Peyer's patch (tissue), 4 donors: ENCODE results near the gene LRRC1.

ENCODE experiments used
- CTCF ChIP-seq, 6 experiments: fragments of 450-650 bp in 4 of 6; fragments of 200-600 bp in 2 of 6; sonication (generic) in 1 of 6; IDR thresholded peaks; one replicate each; pipeline ENCODE4 v1.5.1; 2017 to 2019; ENCODE audit warnings: antibody characterized with exemption in 6 of 6, mild to moderate bottlenecking in 3 of 6, moderate library complexity in 1 of 6
- POLR2A ChIP-seq, 2 donors: fragments of 450-650 bp; IDR thresholded peaks; one replicate each; pipeline ENCODE4 v1.5.1; 2017; ENCODE audit warnings: antibody characterized with exemption in 2 of 2, mild to moderate bottlenecking in 2 of 2, moderate library complexity in 2 of 2

- TF ChIP-seq POLR2A (IDR thresholded peaks at IDR 0.05) (no peak), CTCF (IDR thresholded peaks at IDR 0.05) (no peak)
Observed at GRCh38 chr6:53919881-53920360, 125.1 kb downstream of the LRRC1 start.
